HG02759 (cell line): Measurements from ENCODE around the gene CCDC116.
"Not testable (repeated sequence)": the region's sequence is repeated elsewhere in the genome, so short reads cannot be mapped to it uniquely, and the experiment has no call there.

Source experiments
- ATAC-seq: cut with Tn5 transposase; IDR thresholded peaks from one replicate; pipeline ENCODE4 v1.9.1; 2021; ENCODE audit warnings: mild to moderate bottlenecking, moderate library complexity; ENCODE audit not compliant: unreplicated experiment

CCDC116 gene

GRCh38 chr22:21629255-21630149 is 3.1 kb upstream of the CCDC116 start, which contains the start of gene YDJC:
YDJC (minus strand) TSS chr22:21630022; CDS start chr22:21630014, 8 bp downstream.
- peak; percentile 79 for ATAC-seq

DNA sequence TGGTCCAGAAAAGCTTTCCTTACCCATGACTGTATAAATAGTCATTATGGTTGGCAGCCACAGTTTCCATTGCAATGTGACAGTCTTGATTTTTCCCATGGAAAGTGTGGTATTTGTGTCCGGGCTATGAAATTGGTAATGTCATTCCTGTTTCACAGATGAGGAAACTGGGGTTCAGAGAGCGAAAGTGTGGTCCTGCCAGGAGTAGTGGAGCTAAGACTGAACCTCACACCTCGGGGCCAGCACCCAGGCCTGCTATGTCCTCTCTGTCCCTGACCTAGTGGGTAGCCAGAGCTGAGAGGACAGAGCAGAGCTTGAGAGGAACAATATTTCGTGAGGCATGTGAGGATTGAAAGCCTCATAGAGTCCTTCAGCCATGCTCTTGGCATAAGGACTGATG is 1.5 kb upstream of the CCDC116 start:
- ATAC-seq: no peak

DNA sequence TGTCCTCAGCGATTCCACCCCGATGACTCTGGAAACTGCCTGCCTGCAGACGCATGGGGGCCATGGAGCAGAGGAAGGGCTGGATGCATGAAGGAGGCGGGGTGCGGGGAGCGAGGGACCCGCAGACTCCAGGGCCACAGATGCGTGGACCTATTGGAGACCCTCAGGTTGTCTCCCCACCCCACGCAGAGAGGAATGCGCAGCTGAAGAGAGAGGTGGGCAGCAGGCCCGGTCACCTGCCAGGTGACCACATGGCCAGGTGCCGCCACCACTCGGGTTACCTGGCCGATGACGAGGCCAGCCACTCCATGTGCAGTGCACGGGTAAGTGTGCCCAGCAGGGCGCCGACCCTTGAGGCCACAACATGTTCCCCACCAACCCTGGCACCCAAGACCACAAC is 371 bp downstream of the CCDC116 start:
- no peak for ATAC-seq

- no peak for ATAC-seq
These were observed 921 bp downstream of the CCDC116 start for GRCh38 chr22:21633481-21633880.

GRCh38 chr22:21634081-21634480 is 1.5 kb downstream of the CCDC116 start:
- no peak for ATAC-seq

DNA sequence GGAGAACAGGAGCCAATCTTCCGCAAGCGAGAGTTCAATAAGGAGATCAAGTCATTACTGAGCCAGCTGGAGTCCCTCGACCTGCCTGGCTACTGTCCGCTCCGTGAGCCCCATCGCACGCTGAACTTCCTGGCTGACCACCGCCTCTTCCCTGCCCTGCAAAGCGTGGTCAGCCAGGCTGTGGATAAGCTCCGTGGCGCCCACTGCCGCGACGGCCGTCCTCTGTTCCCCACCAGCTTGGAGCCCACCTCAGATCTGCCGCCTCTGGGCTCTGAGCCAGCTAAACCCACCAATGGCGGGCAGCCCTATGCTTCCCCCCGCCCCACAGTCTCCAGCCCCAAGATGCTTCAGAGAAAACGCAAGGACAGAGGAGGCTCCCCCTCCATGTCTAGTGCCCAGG is 2.3 kb downstream of the CCDC116 start:
- ATAC-seq: no peak

- ATAC-seq: no peak
These were observed 3.4 kb downstream of the CCDC116 start for GRCh38 chr22:21635771-21636510.

DNA sequence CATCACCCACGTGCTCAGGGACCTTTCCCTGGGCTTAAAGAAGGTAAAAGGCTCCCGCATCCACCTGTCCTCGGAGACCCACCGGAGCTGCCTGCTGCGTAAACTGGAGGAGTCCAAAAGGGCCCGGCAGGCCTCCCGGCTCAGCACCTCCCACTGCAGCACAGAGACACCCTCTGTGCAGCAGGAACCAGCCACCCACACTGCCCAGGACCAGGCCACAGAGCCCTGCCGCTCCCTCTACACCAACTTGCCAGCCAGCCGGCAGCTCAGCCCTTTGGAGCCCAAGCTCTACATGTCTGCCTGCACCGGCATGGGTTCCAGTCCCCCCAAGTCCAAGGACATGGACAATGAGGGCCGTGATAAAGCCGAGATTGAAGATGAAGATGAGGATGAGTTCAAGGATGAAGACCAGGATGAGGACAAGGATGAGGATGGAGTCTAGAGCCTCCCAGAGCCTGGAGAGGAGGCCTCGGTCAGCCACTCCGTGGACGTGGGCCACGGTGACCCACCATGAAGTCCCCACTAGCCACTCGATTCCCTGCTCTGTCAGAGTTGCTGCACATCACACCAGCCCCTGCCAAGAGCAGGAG is 4.2 kb downstream of the CCDC116 start:
- ATAC-seq: no peak

DNA sequence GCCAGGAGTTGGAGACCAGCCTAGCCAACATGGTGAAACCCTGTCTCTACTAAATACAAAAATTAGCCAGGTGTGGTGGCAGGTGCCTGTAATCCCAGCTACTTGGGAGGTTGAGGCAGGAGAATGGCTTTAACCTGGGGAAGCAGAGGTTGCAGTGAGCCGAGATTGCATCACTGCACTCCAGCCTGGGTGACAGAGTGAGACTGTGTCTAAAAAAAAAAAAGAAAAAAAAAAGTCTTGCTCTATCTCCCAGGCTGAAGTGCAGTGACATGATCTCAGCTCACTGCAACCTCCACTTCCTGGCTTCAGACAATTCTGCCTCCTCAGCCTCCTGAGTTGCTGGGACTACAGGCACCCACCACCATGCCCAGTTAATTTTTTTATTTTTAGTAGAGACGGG is 4.9 kb downstream of the CCDC116 start:
- not testable (repeated sequence) for ATAC-seq

GRCh38 chr22:21639359-21639758 is 6.8 kb downstream of the CCDC116 start:
- ATAC-seq: no peak

DNA sequence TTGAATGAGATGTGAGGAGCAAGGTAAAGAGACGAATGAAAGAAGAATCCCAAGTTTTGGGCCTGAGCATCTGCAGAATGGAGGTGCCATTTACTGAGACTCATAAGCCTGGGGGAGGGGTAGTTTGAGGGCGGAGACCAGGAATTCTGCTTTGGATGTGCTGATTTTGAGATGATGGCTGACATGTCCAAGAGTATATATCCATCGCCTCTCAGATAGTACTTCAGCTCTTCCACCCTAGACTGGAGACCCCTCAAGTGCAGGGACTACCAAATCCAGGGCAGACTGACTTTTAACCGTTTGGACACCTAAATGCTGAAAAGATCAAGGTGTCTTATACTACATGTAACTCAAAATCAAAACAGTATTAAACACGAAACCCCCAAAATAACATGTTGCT is 8.2 kb downstream of the CCDC116 start:
- no peak for ATAC-seq

DNA sequence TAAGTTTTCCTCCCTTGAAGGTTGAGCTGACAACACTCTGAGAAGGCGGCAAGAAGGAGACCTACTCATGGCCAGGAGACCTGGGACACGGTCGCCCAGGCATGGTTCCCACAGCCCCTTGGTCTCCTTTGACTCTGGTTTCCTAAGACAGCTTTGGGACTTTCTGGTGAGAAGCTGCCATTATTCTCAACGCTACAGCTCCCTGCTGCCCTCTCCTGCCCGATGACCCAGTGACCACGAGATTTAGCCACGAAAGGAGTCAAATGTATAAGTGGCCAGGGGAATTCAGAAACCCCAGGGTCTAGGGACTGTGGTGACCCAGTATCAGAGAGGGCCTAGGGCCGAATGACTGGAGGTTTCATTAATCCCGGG is 8.8 kb downstream of the CCDC116 start:
- ATAC-seq: peak; percentile 1

DNA sequence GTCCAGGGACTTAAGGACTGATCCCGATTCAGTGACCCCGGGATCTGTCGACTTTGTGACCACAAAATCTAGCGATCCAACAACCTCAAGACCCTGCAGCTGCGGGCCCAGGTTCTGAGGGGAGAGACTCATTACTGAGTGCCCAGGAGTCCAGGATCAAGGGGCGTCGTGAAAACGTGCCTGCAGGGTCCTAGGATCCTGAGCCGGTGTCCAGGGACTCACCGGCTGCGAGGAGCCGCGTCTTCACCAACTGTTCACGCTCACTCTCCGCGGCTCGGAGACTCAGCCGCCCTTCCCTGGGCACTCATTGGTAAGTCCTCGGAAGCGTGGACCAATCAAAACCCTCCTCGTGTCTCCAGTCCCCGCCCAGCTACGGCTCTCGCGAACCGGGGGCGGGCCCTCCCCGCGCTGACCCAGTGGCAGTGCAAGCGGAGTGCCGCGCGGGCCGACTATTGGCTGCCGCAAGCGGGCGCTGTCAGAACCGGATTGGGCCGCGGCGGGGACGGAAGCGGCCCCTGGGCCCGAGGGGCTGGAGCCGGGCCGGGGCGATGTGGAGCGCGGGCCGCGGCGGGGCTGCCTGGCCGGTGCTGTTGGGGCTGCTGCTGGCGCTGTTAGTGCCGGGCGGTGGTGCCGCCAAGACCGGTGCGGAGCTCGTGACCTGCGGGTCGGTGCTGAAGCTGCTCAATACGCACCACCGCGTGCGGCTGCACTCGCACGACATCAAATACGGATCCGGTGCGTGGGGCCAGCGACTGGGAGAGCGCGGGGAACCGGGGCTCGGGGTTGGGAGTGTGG is 9.4 kb downstream of the CCDC116 start, which contains the start of gene SDF2L1:
Gene SDF2L1 (plus strand): TSS at position 514 of the 795 bp plus-strand sequence. CDS start 35 bp downstream, at position 549.
- ATAC-seq: peak; percentile 97

DNA sequence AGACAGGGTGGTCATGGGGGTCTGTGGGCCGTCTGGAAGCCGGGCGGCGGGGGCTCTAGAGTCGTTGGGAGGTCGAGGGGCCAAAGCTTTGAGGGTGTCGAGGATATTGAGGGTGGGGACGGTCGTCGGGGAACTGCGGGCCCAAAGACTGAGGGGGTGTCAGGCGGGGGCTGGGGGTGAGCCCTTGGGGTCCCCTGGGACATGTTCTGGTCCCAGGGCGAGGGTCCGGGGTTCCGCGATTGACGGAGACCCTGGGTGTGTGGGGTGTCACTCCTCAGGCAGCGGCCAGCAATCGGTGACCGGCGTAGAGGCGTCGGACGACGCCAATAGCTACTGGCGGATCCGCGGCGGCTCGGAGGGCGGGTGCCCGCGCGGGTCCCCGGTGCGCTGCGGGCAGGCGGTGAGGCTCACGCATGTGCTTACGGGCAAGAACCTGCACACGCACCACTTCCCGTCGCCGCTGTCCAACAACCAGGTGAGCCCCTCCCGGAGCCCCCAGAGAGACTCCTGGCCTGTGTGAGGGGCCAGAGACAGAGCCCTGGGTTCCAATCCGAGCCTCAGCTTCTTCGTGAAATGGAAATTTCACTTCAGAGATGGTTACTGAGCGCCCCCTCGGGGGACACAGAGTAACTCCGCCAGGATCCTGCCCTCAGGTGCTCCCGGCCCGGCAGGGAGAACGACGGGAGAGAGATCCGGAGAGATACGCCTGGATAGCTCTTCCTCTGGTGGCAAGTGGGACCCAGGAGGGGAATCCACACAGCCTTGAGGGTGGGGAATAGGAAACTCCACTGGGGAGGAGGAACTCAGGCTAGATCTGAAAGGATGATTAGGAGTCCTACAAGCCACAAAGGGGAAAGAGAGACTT is 10.3 kb downstream of the CCDC116 start:
- ATAC-seq: no peak

DNA sequence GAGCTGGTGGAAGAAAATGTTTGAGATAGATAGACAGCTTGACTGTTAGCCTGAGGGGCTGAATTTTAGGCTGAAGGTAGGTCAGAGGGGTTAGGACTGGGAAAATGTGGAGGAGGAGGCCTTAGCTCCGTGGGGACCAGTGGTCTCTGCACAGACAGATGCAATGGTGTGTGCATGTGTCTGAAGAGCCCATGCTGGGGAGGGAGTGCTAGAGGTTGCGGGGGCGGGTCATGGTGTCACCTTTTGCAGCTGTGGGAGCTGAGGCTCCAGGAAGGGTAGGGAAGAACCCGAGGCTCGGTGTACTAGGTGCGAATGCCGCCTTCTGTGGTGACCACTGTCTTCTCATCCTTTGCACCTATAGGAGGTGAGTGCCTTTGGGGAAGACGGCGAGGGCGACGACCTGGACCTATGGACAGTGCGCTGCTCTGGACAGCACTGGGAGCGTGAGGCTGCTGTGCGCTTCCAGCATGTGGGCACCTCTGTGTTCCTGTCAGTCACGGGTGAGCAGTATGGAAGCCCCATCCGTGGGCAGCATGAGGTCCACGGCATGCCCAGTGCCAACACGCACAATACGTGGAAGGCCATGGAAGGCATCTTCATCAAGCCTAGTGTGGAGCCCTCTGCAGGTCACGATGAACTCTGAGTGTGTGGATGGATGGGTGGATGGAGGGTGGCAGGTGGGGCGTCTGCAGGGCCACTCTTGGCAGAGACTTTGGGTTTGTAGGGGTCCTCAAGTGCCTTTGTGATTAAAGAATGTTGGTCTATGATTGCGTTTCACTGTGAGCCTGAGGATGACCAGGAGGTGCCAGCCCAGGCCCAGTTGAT is 11.2 kb downstream of the CCDC116 start:
- ATAC-seq: no peak

DNA sequence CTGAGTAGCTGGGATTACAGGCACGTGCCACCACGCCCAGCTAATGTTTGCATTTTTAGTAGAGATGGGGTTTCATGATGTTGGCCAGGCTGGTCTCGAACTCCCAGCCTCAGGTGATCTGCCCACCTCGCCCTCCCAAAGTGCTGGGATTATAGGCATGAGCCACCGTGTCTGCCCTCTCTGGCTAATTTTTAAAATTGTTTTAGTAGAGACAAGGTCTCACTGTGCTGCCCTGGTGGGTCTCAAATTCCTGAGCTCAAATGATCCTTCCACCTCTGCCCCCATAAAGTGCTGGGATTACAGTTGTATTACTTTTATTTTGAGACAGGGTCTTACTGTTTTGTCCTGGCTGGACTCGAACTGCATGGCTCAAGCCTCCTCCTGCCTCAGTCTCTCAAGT is 13.0 kb downstream of the CCDC116 start:
- not testable (repeated sequence) for ATAC-seq

DNA sequence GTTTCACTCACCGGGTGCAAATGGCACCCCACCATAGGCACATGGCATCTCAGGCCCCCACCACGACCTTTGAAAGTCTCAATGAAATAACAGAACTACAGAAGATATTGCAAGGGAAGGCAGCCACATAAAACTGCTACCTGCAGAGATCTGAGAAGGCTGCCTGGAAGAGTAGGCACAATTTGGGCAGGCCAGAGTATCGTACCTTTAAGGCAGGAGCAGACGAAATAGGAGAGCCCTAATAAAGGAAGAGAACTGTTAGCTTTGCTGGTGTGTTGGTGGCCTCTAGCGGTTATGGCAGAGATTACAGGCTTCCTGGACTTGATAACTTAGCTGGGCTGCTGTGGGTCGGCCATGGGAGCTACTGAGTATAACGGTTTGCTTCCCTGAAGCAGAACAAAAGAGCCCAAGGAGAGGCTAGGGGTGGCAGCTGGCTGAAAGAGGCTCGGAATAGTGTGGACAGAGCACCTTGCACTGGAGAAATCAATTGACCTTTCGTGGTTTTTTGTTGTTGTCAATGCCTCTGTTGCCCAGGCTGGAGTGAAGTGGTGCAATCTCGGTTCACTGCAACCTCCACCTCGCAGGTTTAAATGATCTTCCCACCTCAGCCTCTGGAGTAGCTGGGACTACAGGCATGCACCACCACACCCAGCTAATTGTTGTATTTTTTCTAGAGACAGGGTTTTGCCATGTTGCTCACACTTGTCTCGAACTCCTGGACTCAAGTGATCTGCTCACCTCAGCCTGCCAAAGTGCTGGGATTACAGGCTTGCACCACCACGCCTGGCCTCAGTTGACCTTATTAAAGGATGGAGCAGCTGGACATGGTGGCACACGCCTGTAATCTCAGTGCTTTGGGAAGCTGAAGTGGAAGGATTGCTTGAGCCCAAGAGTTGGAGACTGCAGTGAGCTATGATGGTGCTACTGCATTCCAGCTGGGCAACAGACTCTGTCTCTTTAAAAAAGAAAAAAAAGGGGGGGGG is 14.3 kb downstream of the CCDC116 start:
- no peak for ATAC-seq

DNA sequence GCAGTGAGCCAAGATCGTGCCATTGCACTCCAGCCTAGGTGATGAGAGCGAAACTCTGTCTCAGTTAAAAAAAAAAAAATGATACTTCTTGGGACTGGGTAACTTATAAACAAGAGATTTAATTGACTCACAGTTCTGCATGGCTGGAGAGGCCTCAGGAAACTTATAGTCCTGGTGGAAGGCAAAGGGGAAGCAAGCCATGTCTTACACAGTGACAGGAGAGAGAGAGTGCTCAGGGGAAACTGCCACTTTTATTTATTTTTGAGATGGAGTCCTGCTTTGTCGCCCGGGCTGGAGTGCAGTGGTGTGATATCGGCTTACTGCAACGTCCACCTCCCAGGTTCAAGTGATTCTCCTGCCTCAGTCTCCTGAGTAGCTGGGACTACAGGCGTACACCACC is 17.7 kb downstream of the CCDC116 start:
- no peak for ATAC-seq
